ENCODE data around the gene PLP2.

Gene PLP2

GRCh38 chrX:49206543-49206942 lies 34.8 kb downstream of the PLP2 start:
- H3K36me3 ChIP-seq (ENCODE audit: control insufficient read depth, insufficient read depth, low read length): no peaks in the 10 kb centered on the region
- H3K4me1 ChIP-seq (ENCODE audit: control insufficient read depth, insufficient read depth, low read length): no peaks in the 10 kb centered on the region
- no peaks in the 10 kb centered on the region for H3K27me3 ChIP-seq (ENCODE audit: control insufficient read depth, insufficient read depth, low read length)
- H3K9me3 ChIP-seq (ENCODE audit: control insufficient read depth, low read length): no peaks in the 10 kb centered on the region
- no peak overlapping the region for H3K4me3 ChIP-seq (ENCODE audit: low read length)
- no peak overlapping the region for H3K9ac ChIP-seq (ENCODE audit: low read length)

GRCh38 chrX:49208399-49208798 lies 36.7 kb downstream of the PLP2 start:
- Histone ChIP-seq H3K36me3 (ENCODE audit: control insufficient read depth, insufficient read depth, low read length) (no peaks in the 10 kb centered on the region), H3K9me3 (ENCODE audit: control insufficient read depth, low read length) (no peaks in the 10 kb centered on the region), H3K4me3 (ENCODE audit: low read length) (no peak overlapping the region), H3K9ac (ENCODE audit: low read length) (no peak overlapping the region), H3K27me3 (ENCODE audit: control insufficient read depth, insufficient read depth, low read length) (no peaks in the 10 kb centered on the region), H3K4me1 (ENCODE audit: control insufficient read depth, insufficient read depth, low read length) (no peaks in the 10 kb centered on the region)

- no peak overlapping the region for H3K9ac ChIP-seq (ENCODE audit: low read length)
- H3K36me3 ChIP-seq (ENCODE audit: control insufficient read depth, insufficient read depth, low read length): no peaks in the 10 kb centered on the region
- no peaks in the 10 kb centered on the region for H3K9me3 ChIP-seq (ENCODE audit: control insufficient read depth, low read length)
- no peaks in the 10 kb centered on the region for H3K4me1 ChIP-seq (ENCODE audit: control insufficient read depth, insufficient read depth, low read length)
- H3K4me3 ChIP-seq (ENCODE audit: low read length): no peak overlapping the region
- no peaks in the 10 kb centered on the region for H3K27me3 ChIP-seq (ENCODE audit: control insufficient read depth, insufficient read depth, low read length)
These were observed 37.9 kb downstream of the PLP2 start for GRCh38 chrX:49209434-49210251.

GRCh38 chrX:49210406-49210805 lies 38.7 kb downstream of the PLP2 start:
- no peaks in the 10 kb centered on the region for H3K9me3 ChIP-seq (ENCODE audit: control insufficient read depth, low read length)

GRCh38 chrX:49211074-49211473 lies 39.4 kb downstream of the PLP2 start:
- Histone ChIP-seq H3K9me3 (ENCODE audit: control insufficient read depth, low read length) (no peaks in the 10 kb centered on the region), H3K9ac (ENCODE audit: low read length) (no peak overlapping the region), H3K27me3 (ENCODE audit: control insufficient read depth, insufficient read depth, low read length) (no peaks in the 10 kb centered on the region), H3K36me3 (ENCODE audit: control insufficient read depth, insufficient read depth, low read length) (no peaks in the 10 kb centered on the region), H3K4me1 (ENCODE audit: control insufficient read depth, insufficient read depth, low read length) (no peaks in the 10 kb centered on the region), H3K4me3 (ENCODE audit: low read length) (no peak overlapping the region)

More at GRCh38 chrX:49210406-49210805, 38.7 kb downstream of the PLP2 start:
- Histone ChIP-seq H3K4me1 (ENCODE audit: control insufficient read depth, insufficient read depth, low read length) (no peaks in the 10 kb centered on the region), H3K27me3 (ENCODE audit: control insufficient read depth, insufficient read depth, low read length) (no peaks in the 10 kb centered on the region), H3K4me3 (ENCODE audit: low read length) (no peak overlapping the region), H3K36me3 (ENCODE audit: control insufficient read depth, insufficient read depth, low read length) (no peaks in the 10 kb centered on the region), H3K9ac (ENCODE audit: low read length) (no peak overlapping the region)

GRCh38 chrX:49212209-49212608 lies 40.5 kb downstream of the PLP2 start:
- Histone ChIP-seq H3K36me3 (ENCODE audit: control insufficient read depth, insufficient read depth, low read length) (no peaks in the 10 kb centered on the region), H3K9ac (ENCODE audit: low read length) (no peak overlapping the region), H3K9me3 (ENCODE audit: control insufficient read depth, low read length) (no peaks in the 10 kb centered on the region), H3K4me1 (ENCODE audit: control insufficient read depth, insufficient read depth, low read length) (no peaks in the 10 kb centered on the region), H3K27me3 (ENCODE audit: control insufficient read depth, insufficient read depth, low read length) (no peaks in the 10 kb centered on the region), H3K4me3 (ENCODE audit: low read length) (no peak overlapping the region)

- Histone ChIP-seq H3K4me3 (ENCODE audit: low read length) (no peak overlapping the region), H3K9me3 (ENCODE audit: control insufficient read depth, low read length) (no peaks in the 10 kb centered on the region), H3K36me3 (ENCODE audit: control insufficient read depth, insufficient read depth, low read length) (no peaks in the 10 kb centered on the region), H3K27me3 (ENCODE audit: control insufficient read depth, insufficient read depth, low read length) (no peaks in the 10 kb centered on the region), H3K9ac (ENCODE audit: low read length) (no peak overlapping the region), H3K4me1 (ENCODE audit: control insufficient read depth, insufficient read depth, low read length) (no peaks in the 10 kb centered on the region)
These were observed 41.2 kb downstream of the PLP2 start for GRCh38 chrX:49212861-49213260.

GRCh38 chrX:49214416-49214815 lies 42.7 kb downstream of the PLP2 start:
- Histone ChIP-seq H3K9ac (ENCODE audit: low read length) (no peak overlapping the region), H3K36me3 (ENCODE audit: control insufficient read depth, insufficient read depth, low read length) (no peaks in the 10 kb centered on the region), H3K4me3 (ENCODE audit: low read length) (no peak overlapping the region), H3K9me3 (ENCODE audit: control insufficient read depth, low read length) (no peaks in the 10 kb centered on the region), H3K4me1 (ENCODE audit: control insufficient read depth, insufficient read depth, low read length) (no peaks in the 10 kb centered on the region), H3K27me3 (ENCODE audit: control insufficient read depth, insufficient read depth, low read length) (no peaks in the 10 kb centered on the region)

- Histone ChIP-seq H3K9ac (ENCODE audit: low read length) (no peak overlapping the region), H3K9me3 (ENCODE audit: control insufficient read depth, low read length) (no peaks in the 10 kb centered on the region), H3K36me3 (ENCODE audit: control insufficient read depth, insufficient read depth, low read length) (no peaks in the 10 kb centered on the region), H3K27me3 (ENCODE audit: control insufficient read depth, insufficient read depth, low read length) (no peaks in the 10 kb centered on the region), H3K4me3 (ENCODE audit: low read length) (no peak overlapping the region), H3K4me1 (ENCODE audit: control insufficient read depth, insufficient read depth, low read length) (no peaks in the 10 kb centered on the region)
These were observed 43.4 kb downstream of the PLP2 start for GRCh38 chrX:49214996-49215526.

GRCh38 chrX:49220100-49220499 lies 48.4 kb downstream of the PLP2 start:
- Histone ChIP-seq H3K36me3 (ENCODE audit: control insufficient read depth, insufficient read depth, low read length) (no peaks in the 10 kb centered on the region), H3K9me3 (ENCODE audit: control insufficient read depth, low read length) (no peaks in the 10 kb centered on the region), H3K4me1 (ENCODE audit: control insufficient read depth, insufficient read depth, low read length) (no peaks in the 10 kb centered on the region), H3K4me3 (ENCODE audit: low read length) (no peak overlapping the region), H3K9ac (ENCODE audit: low read length) (no peak overlapping the region), H3K27me3 (ENCODE audit: control insufficient read depth, insufficient read depth, low read length) (no peaks in the 10 kb centered on the region)

- H3K4me3 ChIP-seq (ENCODE audit: low read length): no peak overlapping the region
- no peaks in the 10 kb centered on the region for H3K4me1 ChIP-seq (ENCODE audit: control insufficient read depth, insufficient read depth, low read length)
- H3K9me3 ChIP-seq (ENCODE audit: control insufficient read depth, low read length): no peaks in the 10 kb centered on the region
- H3K9ac ChIP-seq (ENCODE audit: low read length): no peak overlapping the region
- no peaks in the 10 kb centered on the region for H3K36me3 ChIP-seq (ENCODE audit: control insufficient read depth, insufficient read depth, low read length)
- H3K27me3 ChIP-seq (ENCODE audit: control insufficient read depth, insufficient read depth, low read length): no peaks in the 10 kb centered on the region
These were observed 50.2 kb downstream of the PLP2 start for GRCh38 chrX:49221868-49222267.

Data from mucosa of stomach (tissue), 1 donor.